Tibial nerve (tissue), 4 donors: Measurements from ENCODE around the gene RANBP17. TPM values are rescaled to one million over a fixed set of nuclear protein-coding genes. Genes with fewer than 3 reads are reported as not detected.

ENCODE experiments used
- DNase-seq, 2 donors: peaks; one replicate each; pipeline ENCODE4 v3.0.0-alpha.2; 2019; ENCODE audit warnings: low spot score in 2 of 2
- H3K27ac ChIP-seq, 4 donors: fragments of 200-600 bp; sonication (generic) in 3 of 4; one replicate each; pipeline ENCODE4 v1.5.1; 2017 to 2019; ENCODE audit warnings: mild to moderate bottlenecking in 1 of 4
- H3K27me3 ChIP-seq, 2 donors: fragments of 200-600 bp; sonication (generic) in 1 of 2; one replicate each; pipeline versions ENCODE4 v1.5.1 to v1.6.0; 2017 to 2019
- H3K36me3 ChIP-seq, 3 donors: fragments of 200-600 bp; sonication (generic); one replicate each; pipeline ENCODE4 v1.5.1; 2018 to 2019
- H3K4me1 ChIP-seq, 4 donors: fragments of 200-600 bp; sonication (generic) in 3 of 4; one replicate each; pipeline ENCODE4 v1.5.1; 2017 to 2019
- H3K4me3 ChIP-seq, 4 donors: fragments of 200-600 bp; sonication (generic) in 3 of 4; one replicate each; pipeline ENCODE4 v1.5.1; 2017 to 2019; ENCODE audit warnings: mild to moderate bottlenecking in 1 of 4, moderate library complexity in 1 of 4
- H3K9me3 ChIP-seq, 4 donors: fragments of 200-600 bp; sonication (generic) in 3 of 4; one replicate each; pipeline ENCODE4 v1.5.1; 2017 to 2019
- CTCF ChIP-seq, 5 experiments: fragments of 200-600 bp in 3 of 5; fragments of 450-650 bp in 2 of 5; sonication (generic) in 3 of 5; IDR thresholded peaks; one replicate each; pipeline ENCODE4 v1.5.1; 2016 to 2019; ENCODE audit warnings: antibody characterized with exemption in 5 of 5, mild to moderate bottlenecking in 3 of 5, moderate library complexity in 2 of 5
- EP300 ChIP-seq, 2 donors: sonication (generic); formaldehyde crosslinking; IDR thresholded peaks; one replicate each; pipeline ENCODE4 v1.6.1; 2017; ENCODE audit warnings: antibody characterized with exemption in 2 of 2, mild to moderate bottlenecking in 1 of 2
- POLR2A ChIP-seq, 2 donors: fragments of 450-650 bp; IDR thresholded peaks; one replicate each; pipeline ENCODE4 v1.6.1; 2017; ENCODE audit warnings: antibody characterized with exemption in 2 of 2, mild to moderate bottlenecking in 2 of 2, moderate library complexity in 2 of 2
- WGBS, 2 donors: methylation state at CpG; one replicate each; pipeline ENCODE4 v1.1.5; 2018; 5-methylcytosine and 5-hydroxymethylcytosine counted together
- total RNA-seq, 4 donors: library from RNA; depleted of rRNA; stranded (reverse); fragments of >200 nt; gene quantifications; one replicate each; pipeline ENCODE4 v1.1.0, GENCODE V29; 2016

The RANBP17 gene
- total RNA-seq, 4 donors from 2014 or later: 10.8 to 34.5 (median 17.6) TPM

DNA sequence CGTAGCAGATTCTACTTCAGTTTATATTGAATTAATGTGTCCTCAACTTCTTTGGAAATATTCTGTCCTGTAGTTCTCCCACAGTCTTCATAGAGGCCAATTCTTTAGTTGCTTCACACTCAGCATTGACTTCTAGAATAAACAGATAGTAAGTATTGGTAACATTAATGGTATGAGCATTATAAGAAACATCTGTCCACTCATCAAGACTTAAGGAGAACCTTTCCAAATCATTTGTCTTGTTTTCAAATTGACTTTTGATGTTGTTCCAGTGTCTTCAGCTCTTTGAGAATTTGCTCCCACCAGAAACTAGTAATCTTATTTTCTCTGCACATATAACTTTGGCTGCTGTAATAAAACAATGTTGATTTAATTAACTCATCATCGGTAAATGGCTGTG, 18.3 kb downstream of the RANBP17 start:
- H3K4me1 ChIP-seq: no peaks in the 10 kb centered on the region
- no peak overlapping the region for H3K27ac ChIP-seq
- H3K36me3 ChIP-seq: no peaks in the 10 kb centered on the region
- H3K27me3 ChIP-seq: no peaks in the 10 kb centered on the region
- 77 to 79% methylated on average over 2 of the region's 2 CpGs for WGBS, 2 donors
- H3K4me3 ChIP-seq: no peak overlapping the region
- no peak for TF ChIP-seq CTCF (IDR thresholded peaks at IDR 0.05)
- TF ChIP-seq POLR2A (IDR thresholded peaks at IDR 0.05): no peak
- TF ChIP-seq EP300 (IDR thresholded peaks at IDR 0.05): no peak
- peaks cover 0 to 5% (median 2%) of the 10 kb centered on the region in 4 donors for H3K9me3 ChIP-seq
- DNase-seq: no peak

GRCh38 chr5:170882345-170882744, 20.5 kb downstream of the RANBP17 start:
- H3K4me3 ChIP-seq: no peak overlapping the region
- H3K9me3 ChIP-seq: no peaks in the 10 kb centered on the region
- H3K36me3 ChIP-seq: no peaks in the 10 kb centered on the region
- no peaks in the 10 kb centered on the region for H3K27me3 ChIP-seq
- no peak for DNase-seq
- TF ChIP-seq EP300 (IDR thresholded peaks at IDR 0.05) (no peak), CTCF (IDR thresholded peaks at IDR 0.05) (no peak), POLR2A (IDR thresholded peaks at IDR 0.05) (no peak)
- no peak overlapping the region for H3K27ac ChIP-seq
- WGBS, 2 donors: 95 to 96% methylated on average over 3 of the region's 3 CpGs
- H3K4me1 ChIP-seq: no peaks in the 10 kb centered on the region

DNA sequence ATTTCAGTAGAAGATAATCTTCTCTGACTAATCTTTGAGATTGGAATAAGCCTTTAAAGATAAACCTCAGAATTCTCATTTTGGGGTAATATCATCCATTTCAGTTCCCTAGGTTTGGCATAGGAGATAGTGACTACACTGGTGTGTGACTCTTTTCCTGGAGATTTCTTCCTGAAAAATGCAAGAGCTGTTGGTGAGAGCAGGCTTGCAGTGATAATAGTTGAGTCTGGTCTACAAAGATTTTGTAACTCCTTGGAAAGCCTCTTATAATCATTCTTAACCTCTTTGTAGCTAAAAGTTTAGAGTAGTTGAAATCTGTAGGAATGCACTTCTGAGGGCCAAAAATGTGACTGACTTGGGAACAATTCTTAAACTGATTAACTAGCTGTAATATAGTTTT, 23.4 kb downstream of the RANBP17 start:
- Histone ChIP-seq H3K36me3 (no peaks in the 10 kb centered on the region), H3K27ac (no peak overlapping the region), H3K4me1 (no peaks in the 10 kb centered on the region), H3K4me3 (no peak overlapping the region), H3K9me3 (no peaks in the 10 kb centered on the region), H3K27me3 (no peaks in the 10 kb centered on the region)
- TF ChIP-seq EP300 (IDR thresholded peaks at IDR 0.05) (no peak), CTCF (IDR thresholded peaks at IDR 0.05) (no peak), POLR2A (IDR thresholded peaks at IDR 0.05) (no peak)
- no peak for DNase-seq

GRCh38 chr5:170885809-170886208, 24.0 kb downstream of the RANBP17 start:
- Histone ChIP-seq H3K9me3 (no peaks in the 10 kb centered on the region), H3K4me3 (no peak overlapping the region), H3K36me3 (no peaks in the 10 kb centered on the region), H3K27me3 (no peaks in the 10 kb centered on the region), H3K27ac (no peak overlapping the region), H3K4me1 (no peaks in the 10 kb centered on the region)
- no peak for TF ChIP-seq CTCF (IDR thresholded peaks at IDR 0.05)
- no peak for TF ChIP-seq EP300 (IDR thresholded peaks at IDR 0.05)
- TF ChIP-seq POLR2A (IDR thresholded peaks at IDR 0.05): no peak
- DNase-seq: no peak
- WGBS, 2 donors: 57 to 66% methylated on average over 2 of the region's 2 CpGs

- Histone ChIP-seq H3K36me3 (no peaks in the 10 kb centered on the region), H3K4me1 (no peaks in the 10 kb centered on the region), H3K27me3 (no peaks in the 10 kb centered on the region), H3K9me3 (no peaks in the 10 kb centered on the region), H3K27ac (no peak overlapping the region), H3K4me3 (no peak overlapping the region)
- 84 to 87% methylated on average over 3 of the region's 3 CpGs for WGBS, 2 donors
- DNase-seq: no peak
- TF ChIP-seq CTCF (IDR thresholded peaks at IDR 0.05): no peak
- TF ChIP-seq POLR2A (IDR thresholded peaks at IDR 0.05): no peak
- no peak for TF ChIP-seq EP300 (IDR thresholded peaks at IDR 0.05)
Measured at GRCh38 chr5:170886210-170886894, 24.5 kb downstream of the RANBP17 start.
